ENCODE measurements around the gene UBE3A.

DNA sequence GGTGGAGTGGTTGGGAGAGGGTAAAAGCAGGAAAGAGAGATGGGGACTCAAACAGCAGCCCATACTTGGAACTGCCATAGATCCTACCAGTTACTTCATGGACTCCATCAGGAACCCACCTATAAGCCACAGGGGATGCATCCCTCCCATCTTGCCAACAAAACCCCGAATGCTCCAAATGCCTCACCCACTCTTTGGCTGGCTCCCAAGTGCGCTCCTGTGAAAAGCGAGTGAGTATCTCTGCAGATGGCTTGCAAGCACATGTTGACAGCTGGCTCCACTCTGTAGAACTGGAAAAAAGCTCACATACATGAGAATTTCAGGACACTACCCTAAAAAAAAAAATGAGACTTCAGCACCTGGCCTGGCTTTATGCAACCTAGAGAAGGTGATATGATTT, 151.0 kb downstream of the UBE3A start:
- no peak for TF ChIP-seq SP1 (IDR thresholded peaks at IDR 0.05)
- TF ChIP-seq, protein P1, sequence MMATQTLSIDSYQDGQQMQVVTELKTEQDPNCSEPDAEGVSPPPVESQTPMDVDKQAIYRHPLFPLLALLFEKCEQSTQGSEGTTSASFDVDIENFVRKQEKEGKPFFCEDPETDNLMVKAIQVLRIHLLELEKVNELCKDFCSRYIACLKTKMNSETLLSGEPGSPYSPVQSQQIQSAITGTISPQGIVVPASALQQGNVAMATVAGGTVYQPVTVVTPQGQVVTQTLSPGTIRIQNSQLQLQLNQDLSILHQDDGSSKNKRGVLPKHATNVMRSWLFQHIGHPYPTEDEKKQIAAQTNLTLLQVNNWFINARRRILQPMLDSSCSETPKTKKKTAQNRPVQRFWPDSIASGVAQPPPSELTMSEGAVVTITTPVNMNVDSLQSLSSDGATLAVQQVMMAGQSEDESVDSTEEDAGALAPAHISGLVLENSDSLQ (IDR thresholded peaks at IDR 0.05), result no peak
- TF ChIP-seq FOXA1 (IDR thresholded peaks at IDR 0.05), result no peak
- TF ChIP-seq HDGF (IDR thresholded peaks at IDR 0.05; ENCODE audit: borderline replicate concordance), result no peak
- no peak for TF ChIP-seq ZNF384 (IDR thresholded peaks at IDR 0.05)
- no peak for TF ChIP-seq FOXM1 (IDR thresholded peaks at IDR 0.05; ENCODE audit: borderline replicate concordance)
- no peak for TF ChIP-seq BHLHE40 (IDR thresholded peaks at IDR 0.05; ENCODE audit: borderline replicate concordance)
- TF ChIP-seq LEF1 (IDR thresholded peaks at IDR 0.05; ENCODE audit: borderline replicate concordance), result no peak
- no peak for TF ChIP-seq TARDBP (IDR thresholded peaks at IDR 0.05)

Measured in HEK293T (cell line).